EH (cell line): ENCODE results near the gene TPRN.
A peak's percentile ranks its signal among the peaks of the same experiment; 100 is the strongest.

Experiments used
- DNase-seq: peaks from one replicate; pipeline ENCODE4 v3.0.0-alpha.2; 2015; ENCODE audit warnings: low read depth

Gene TPRN

GRCh38 chr9:137173796-137174664 lies 26.5 kb downstream of the TPRN start:
- DNase-seq, result no peak

- peak; percentile 13 for DNase-seq
Observed at GRCh38 chr9:137172901-137173795, 27.4 kb downstream of the TPRN start.

GRCh38 chr9:137171149-137171900 lies 29.2 kb downstream of the TPRN start:
- DNase-seq, result no peak

- no peak for DNase-seq
Observed at GRCh38 chr9:137170486-137171148, 29.9 kb downstream of the TPRN start.

- DNase-seq, result no peak
Observed at GRCh38 chr9:137169896-137170358, 30.6 kb downstream of the TPRN start, which contains the start of gene LRRC26. Gene LRRC26, minus strand, starts transcription at chr9:137170051. Its CDS starts 108 bp downstream, at chr9:137169943.

GRCh38 chr9:137168904-137169856 lies 31.4 kb downstream of the TPRN start:
- peak; percentile 42 for DNase-seq

- DNase-seq, result peak; percentile 6
Observed at GRCh38 chr9:137168573-137168903, 32.0 kb downstream of the TPRN start.

GRCh38 chr9:137167747-137168572 lies 32.6 kb downstream of the TPRN start:
- no peak for DNase-seq

GRCh38 chr9:137167277-137167746 lies 33.2 kb downstream of the TPRN start:
- no peak for DNase-seq

GRCh38 chr9:137166380-137167229 lies 33.9 kb downstream of the TPRN start:
- no peak for DNase-seq

GRCh38 chr9:137165250-137165836 lies 35.2 kb downstream of the TPRN start:
- no peak for DNase-seq

GRCh38 chr9:137164370-137165249 lies 35.9 kb downstream of the TPRN start:
- no peak for DNase-seq

GRCh38 chr9:137163805-137164204 lies 36.7 kb downstream of the TPRN start:
- no peak for DNase-seq

- DNase-seq, result no peak
Observed at GRCh38 chr9:137163365-137163715, 37.2 kb downstream of the TPRN start.

- peak; percentile 49 for DNase-seq
Observed at GRCh38 chr9:137162505-137163364, 37.8 kb downstream of the TPRN start.
